GM12878 (cell line): Measurements from ENCODE around the gene ANKRD13D. TPM values are rescaled to one million over a fixed set of nuclear protein-coding genes. Genes with fewer than 3 reads are reported as not detected.

ENCODE experiments used
- BACH1 ChIP-seq: fragments of 450-650 bp; IDR thresholded peaks from 2 replicates; pipeline ENCODE4 v1.6.1; 2017; ENCODE audit warnings: mild to moderate bottlenecking, borderline replicate concordance
- EP300 ChIP-seq, 2 experiments: fragments of 150-350 bp in 1 of 2; IDR thresholded peaks; 2 replicates each; pipeline ENCODE4 v1.6.1; 2011 to 2012; ENCODE audit warnings: low read depth in 2 of 2, low read length in 2 of 2, borderline replicate concordance in 1 of 2, improper control_type of control experiment in 1 of 2, inconsistent platforms in 1 of 2; ENCODE audit not compliant: control insufficient read depth in 1 of 2
- IRF4 ChIP-seq: IDR thresholded peaks from 2 replicates; pipeline ENCODE4 v1.6.1; 2011; ENCODE audit warnings: low read depth, low read length
- NBN ChIP-seq: fragments of 450-650 bp; IDR thresholded peaks from 2 replicates; pipeline ENCODE4 v1.6.1; 2016
- NR2C1 ChIP-seq: fragments of 450-650 bp; IDR thresholded peaks from 2 replicates; pipeline ENCODE4 v1.6.1; 2017; ENCODE audit warnings: antibody characterized with exemption, mild to moderate bottlenecking, moderate library complexity
- POU2F2 ChIP-seq: IDR thresholded peaks from 3 replicates; pipeline ENCODE4 v1.6.1; 2011; ENCODE audit warnings: low read depth, mild to moderate bottlenecking, low read length, borderline replicate concordance
- RB1 ChIP-seq: fragments of 450-650 bp; formaldehyde crosslinking; IDR thresholded peaks from 2 replicates; pipeline ENCODE4 v1.6.1; 2017; ENCODE audit warnings: mild to moderate bottlenecking, borderline replicate concordance
- SUZ12 ChIP-seq: fragments of 200-600 bp; sonication (generic); IDR thresholded peaks from one replicate; pipeline ENCODE4 v1.6.1; 2018; ENCODE audit warnings: antibody characterized with exemption, mild to moderate bottlenecking; ENCODE audit not compliant: unreplicated experiment
- TARDBP ChIP-seq: IDR thresholded peaks from 2 replicates; pipeline ENCODE4 v1.6.1; 2016; ENCODE audit warnings: borderline replicate concordance
- ZNF622 ChIP-seq: fragments of 450-650 bp; IDR thresholded peaks from 2 replicates; pipeline ENCODE4 v1.6.1; 2017; ENCODE audit warnings: mild to moderate bottlenecking, inconsistent platforms
- ZSCAN29 ChIP-seq: fragments of 450-650 bp; IDR thresholded peaks from 2 replicates; pipeline ENCODE4 v1.6.1; 2017; ENCODE audit warnings: mild to moderate bottlenecking, moderate library complexity
- polyA plus RNA-seq, 11 experiments: library from polyadenylated mRNA; depleted of rRNA in 4 of 11; unstranded in 6 of 11; stranded (reverse) in 5 of 11; fragments of >200 nt; fragmentation: Nextera tagmentation in 4 of 11; fragmentation: Illumina TruSeq in 1 of 11; extraction: Ambion mirVana in 4 of 11; extraction: Trizol in 1 of 11; gene quantifications; 1 replicate in 1 of 11; 2 replicates in 10 of 11; pipeline versions ENCODE4 v1.2.1 to v1.2.3, GENCODE V29; 2011 to 2016; ENCODE audit warnings: inconsistent platforms in 2 of 11, missing spikeins in 2 of 11, low read depth in 1 of 11
- total RNA-seq, 4 experiments: library from RNA; depleted of rRNA in 3 of 4; stranded (reverse); fragments of >200 nt in 3 of 4; fragmentation: Illumina TruSeq in 1 of 4; extraction: Trizol in 1 of 4; gene quantifications; 2 replicates each; pipeline versions ENCODE4 v1.2.1 to v1.2.3, GENCODE V29; 2013 to 2021
- TF ChIP-seq, protein P1 (sequence below): fragments of 450-650 bp; IDR thresholded peaks from 2 replicates; pipeline ENCODE4 v1.6.1; 2017; ENCODE audit warnings: mild to moderate bottlenecking, moderate library complexity
- TF ChIP-seq, protein P2 (sequence below): fragments of 450-650 bp; IDR thresholded peaks from 2 replicates; pipeline ENCODE4 v1.6.1; 2017; ENCODE audit warnings: low read depth, mild to moderate bottlenecking, moderate library complexity

Gene ANKRD13D
- total and polyA plus RNA-seq, 10 of the 15 experiments (the other 5 are each of a cell fraction or from before 2014, with no cell fraction given), result 2.0 to 56.2 (median 21.4) TPM

DNA sequence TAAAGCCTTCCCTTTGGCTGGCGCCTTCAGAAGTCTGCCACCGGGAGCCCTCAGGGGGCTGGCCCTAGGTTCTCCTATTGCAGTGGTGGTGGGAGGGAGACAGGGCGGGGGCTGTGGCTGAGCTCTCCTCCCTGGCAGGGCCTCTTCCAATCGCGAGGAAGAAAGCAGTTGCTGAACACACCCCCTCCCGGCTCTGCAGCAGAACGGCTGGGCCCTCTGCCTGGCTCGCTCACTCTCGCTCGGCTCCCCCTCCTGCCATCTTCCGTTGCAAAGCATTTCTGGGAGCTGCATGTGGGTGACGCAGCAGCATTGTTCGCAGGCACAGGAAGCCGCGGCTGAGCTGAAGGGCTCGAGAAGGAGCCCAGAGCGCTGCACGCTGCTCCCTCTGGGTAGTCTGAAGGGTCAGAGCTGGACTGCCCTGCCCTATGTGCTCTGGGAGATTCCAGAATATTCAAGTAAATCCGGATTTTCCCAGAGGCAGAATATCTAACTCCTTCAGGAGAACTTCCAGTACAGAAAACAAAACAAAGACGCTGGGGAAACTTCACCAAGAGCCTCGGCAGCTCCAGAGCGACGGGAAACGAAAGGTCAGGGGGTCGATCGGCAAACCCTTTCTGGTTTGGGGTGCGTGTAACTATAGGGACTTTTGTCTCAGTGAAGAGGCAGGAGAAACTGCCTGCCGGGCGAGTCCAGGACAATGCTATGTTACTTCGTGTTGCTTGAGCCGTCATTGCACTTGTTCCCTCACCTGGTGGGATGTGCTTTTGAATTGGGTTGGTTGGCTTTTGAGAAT lies 49.1 kb upstream of the ANKRD13D start (continued):
- TF ChIP-seq, protein P1, sequence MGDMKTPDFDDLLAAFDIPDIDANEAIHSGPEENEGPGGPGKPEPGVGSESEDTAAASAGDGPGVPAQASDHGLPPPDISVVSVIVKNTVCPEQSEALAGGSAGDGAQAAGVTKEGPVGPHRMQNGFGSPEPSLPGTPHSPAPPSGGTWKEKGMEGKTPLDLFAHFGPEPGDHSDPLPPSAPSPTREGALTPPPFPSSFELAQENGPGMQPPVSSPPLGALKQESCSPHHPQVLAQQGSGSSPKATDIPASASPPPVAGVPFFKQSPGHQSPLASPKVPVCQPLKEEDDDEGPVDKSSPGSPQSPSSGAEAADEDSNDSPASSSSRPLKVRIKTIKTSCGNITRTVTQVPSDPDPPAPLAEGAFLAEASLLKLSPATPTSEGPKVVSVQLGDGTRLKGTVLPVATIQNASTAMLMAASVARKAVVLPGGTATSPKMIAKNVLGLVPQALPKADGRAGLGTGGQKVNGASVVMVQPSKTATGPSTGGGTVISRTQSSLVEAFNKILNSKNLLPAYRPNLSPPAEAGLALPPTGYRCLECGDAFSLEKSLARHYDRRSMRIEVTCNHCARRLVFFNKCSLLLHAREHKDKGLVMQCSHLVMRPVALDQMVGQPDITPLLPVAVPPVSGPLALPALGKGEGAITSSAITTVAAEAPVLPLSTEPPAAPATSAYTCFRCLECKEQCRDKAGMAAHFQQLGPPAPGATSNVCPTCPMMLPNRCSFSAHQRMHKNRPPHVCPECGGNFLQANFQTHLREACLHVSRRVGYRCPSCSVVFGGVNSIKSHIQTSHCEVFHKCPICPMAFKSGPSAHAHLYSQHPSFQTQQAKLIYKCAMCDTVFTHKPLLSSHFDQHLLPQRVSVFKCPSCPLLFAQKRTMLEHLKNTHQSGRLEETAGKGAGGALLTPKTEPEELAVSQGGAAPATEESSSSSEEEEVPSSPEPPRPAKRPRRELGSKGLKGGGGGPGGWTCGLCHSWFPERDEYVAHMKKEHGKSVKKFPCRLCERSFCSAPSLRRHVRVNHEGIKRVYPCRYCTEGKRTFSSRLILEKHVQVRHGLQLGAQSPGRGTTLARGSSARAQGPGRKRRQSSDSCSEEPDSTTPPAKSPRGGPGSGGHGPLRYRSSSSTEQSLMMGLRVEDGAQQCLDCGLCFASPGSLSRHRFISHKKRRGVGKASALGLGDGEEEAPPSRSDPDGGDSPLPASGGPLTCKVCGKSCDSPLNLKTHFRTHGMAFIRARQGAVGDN, result peak; percentile 65; the same call in 1 of the 2 replicates
- TF ChIP-seq RB1 (peak; percentile 33; the same call in 1 of the 2 replicates), ZSCAN29 (no peak), NR2C1 (no peak), SUZ12 (no peak), TARDBP (0 out of 2 replicates have a peak, but pooled peaks have one; percentile 31), BACH1 (peak; percentile 93), EP300 (IDR thresholded peaks at IDR 0.05; ENCODE audit: borderline replicate concordance in 1 of 2, control insufficient read depth in 1 of 2, low read depth in 2 of 2, low read length in 2 of 2) (peak in 1 of 2 experiments; percentile 27; a peak in 1 of 4 replicates), NBN (0 out of 2 replicates have a peak, but pooled peaks have one; percentile 36), POU2F2 (peak; percentile 90), ZNF622 (no peak), IRF4 (0 out of 2 replicates have a peak, but pooled peaks have one; percentile 7)
- TF ChIP-seq, protein P2, sequence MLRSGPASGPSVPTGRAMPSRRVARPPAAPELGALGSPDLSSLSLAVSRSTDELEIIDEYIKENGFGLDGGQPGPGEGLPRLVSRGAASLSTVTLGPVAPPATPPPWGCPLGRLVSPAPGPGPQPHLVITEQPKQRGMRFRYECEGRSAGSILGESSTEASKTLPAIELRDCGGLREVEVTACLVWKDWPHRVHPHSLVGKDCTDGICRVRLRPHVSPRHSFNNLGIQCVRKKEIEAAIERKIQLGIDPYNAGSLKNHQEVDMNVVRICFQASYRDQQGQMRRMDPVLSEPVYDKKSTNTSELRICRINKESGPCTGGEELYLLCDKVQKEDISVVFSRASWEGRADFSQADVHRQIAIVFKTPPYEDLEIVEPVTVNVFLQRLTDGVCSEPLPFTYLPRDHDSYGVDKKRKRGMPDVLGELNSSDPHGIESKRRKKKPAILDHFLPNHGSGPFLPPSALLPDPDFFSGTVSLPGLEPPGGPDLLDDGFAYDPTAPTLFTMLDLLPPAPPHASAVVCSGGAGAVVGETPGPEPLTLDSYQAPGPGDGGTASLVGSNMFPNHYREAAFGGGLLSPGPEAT, result peak; percentile 72; the same call in 1 of the 2 replicates
- TF ChIP-seq, all 136 proteins: peak for 53
